Nucleus accumbens (tissue), 56 donors: Measurements from ENCODE around the gene PNMA8A.
"Not testable (repeated sequence)": the region's sequence is repeated elsewhere in the genome, so short reads cannot be mapped to it uniquely, and the experiment has no call there.

Experiments
- DNase-seq, 56 donors: peaks; one replicate each; lab custom pipeline; 2025; lab: John Stamatoyannopoulos, UW

Gene PNMA8A

DNA sequence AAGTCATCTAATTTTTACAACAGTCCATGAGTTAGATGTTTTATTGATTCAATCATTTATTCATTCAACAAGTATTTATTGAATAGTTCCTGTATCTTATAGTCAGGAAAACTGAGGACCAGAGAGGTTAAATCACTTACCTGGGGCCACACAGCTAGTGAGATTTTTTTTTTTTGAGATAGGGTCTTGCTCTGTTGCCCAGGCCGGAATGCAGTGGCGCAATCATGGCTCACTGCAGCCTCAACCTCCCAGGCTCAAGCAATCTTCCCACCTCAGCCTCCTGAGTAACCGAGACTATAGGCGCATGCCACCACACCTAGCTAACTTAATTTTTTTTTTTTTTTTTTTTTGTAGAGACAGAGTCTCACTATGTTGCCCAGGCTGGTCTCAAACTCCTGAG is 35.7 kb downstream of the PNMA8A start:
- not testable (repeated sequence) for DNase-seq

DNA sequence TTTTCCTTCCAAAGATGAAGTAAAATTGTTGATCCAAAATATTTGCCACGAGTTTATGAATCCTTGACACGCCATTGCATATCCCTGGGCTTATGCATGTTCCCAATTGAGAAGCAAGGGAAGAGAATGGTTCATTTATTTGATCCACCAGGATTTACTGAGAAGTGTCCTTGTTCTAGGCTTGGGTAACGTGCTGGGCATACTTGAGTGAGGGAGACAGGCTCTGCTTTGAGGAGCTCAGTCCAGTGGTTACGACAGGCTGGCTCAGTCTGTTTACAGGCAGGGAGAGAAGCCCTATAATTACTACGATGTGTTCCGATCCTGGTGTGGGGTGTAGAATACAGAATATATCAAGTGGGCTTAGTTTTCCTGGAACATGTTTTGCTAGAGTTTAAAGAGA is 36.4 kb downstream of the PNMA8A start:
- peak in 47 of 56 donors; percentile 10 to 91 (median 56) for DNase-seq

DNA sequence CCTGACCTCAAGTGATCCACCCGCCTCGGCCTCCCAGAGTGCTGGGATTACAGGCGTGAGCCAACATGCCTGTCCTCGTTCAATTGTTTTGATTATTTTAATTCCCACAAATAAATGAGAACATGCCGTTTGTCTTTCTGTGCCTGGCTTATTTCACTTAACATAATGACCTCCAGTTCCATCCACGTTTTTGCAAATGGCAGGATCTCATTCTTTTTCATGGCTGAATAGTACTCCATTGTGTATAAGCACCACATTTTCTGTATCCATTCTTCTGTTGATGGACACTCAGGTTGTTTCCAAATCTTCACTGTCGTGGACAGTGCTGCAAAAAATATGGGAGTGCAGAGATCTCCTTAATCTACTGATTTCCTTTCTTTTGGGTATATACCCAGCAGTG is 37.9 kb downstream of the PNMA8A start:
- DNase-seq = not testable (repeated sequence)

DNA sequence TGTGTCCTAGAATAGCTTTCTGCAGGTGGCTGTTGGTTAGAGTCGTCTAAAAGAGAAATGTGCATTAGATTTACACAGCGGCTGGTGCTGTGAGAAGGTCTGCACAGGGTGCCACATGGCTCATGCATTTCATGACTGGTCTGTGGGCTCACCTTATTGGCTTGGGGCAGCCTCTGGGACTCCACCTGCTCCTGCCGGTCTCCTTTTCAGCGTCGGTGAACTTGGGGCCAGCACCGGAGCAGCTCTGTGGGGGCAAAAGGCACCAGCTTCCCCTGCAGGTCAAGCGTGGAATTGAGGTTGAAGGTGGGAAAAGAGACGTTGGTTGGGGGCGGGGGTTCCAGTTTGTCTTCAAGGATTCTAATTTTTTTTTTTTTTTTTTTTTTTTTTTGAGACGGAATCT is 39.5 kb downstream of the PNMA8A start:
- DNase-seq = no peak

DNA sequence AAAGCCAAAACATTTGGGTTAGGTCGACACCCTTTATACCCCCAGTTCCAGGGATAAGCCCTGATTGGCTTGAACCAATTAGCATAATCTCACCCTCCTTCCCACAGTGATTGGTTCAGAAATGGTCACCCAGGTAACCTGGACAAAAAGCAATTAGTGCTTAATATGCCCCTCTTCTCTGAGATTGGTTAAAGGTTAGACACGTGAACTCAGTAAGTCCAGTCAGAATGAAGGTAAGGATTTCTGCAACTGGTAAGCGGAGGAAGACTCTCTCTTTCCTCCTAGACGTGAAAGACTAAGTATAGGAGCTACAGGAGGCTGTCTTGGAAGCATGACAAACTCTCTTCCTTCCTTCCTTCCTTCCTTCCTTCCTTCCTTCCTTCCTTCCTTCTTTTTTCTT is 41.4 kb downstream of the PNMA8A start:
- DNase-seq = no peak

DNA sequence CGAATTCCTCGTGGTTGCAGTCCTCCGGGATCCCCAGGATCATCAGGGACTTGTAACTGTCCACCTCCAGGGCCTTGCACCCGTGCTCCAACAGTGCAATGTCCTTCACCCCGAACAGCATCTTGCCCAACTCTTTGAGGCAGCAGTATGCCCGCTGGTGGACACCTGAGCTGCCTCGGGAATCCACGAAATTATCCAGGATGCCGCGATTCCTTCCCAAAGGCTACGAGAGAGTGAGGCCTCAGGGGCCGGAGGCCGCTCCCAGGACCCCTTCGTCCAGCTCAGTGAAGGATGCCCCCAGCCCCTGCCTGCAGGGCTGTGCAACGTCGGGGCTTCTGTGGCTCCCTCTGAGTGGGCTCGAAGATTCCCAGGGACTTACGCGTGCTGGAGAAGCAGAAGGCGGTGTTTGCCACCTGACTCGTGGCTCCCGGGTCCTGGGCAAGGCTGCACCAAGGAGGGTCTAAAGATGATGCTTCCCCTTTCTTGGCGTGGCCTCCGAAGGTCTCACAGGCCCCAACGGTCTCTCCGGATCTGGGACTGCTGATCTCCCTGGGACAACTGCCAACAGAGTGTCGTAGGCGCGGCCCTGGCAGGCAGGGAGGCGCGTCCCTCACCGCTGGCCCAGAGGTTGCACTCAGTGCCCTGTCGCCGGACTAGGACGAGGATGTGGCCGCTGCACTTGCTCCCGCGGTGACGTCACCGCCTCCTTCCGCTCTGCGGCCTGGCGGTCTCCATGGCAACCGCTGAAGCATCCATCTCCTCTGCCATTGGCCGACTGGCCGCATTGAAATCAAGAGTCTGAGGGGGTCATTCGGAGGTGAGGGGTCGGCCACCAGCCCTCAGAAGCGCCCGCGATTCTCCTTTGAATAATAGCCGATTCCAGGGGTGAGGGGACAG is 42.9 kb downstream of the PNMA8A start, which contains the start of gene PNMA8C:
Gene PNMA8C, minus strand, starts transcription at position 698 of the 897 bp plus-strand sequence. Its CDS starts 577 bp downstream, at position 121.
- DNase-seq = peak in 55 of 56 donors; percentile 29 to 92 (median 75)

DNA sequence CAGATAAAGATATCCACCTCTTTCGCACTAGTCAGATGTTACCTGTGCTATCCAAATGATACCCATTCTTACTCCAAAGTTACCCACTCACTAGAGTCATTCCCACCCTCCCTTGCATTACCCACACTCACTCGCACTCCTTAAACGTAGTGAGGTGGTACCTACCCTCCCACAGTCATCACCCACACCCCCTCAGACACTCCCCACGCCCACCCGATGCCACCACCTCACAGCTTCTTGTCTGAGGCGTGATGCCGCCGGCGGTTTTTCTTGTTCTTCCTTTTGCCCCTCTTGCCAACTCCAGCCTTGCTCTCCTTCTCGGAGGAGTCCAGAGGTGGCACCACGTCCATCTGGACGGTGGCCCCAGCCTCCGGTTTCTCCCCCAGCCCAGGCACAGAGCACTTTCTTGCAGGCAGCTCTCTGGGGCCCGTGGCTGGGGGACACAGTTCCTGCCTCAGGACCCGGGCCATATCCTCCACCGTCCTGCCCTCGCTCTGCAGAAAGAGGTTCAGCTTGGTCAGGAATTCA is 43.8 kb downstream of the PNMA8A start:
- DNase-seq = peak in 6 of 56 donors; percentile 8 to 43 (median 26)

DNA sequence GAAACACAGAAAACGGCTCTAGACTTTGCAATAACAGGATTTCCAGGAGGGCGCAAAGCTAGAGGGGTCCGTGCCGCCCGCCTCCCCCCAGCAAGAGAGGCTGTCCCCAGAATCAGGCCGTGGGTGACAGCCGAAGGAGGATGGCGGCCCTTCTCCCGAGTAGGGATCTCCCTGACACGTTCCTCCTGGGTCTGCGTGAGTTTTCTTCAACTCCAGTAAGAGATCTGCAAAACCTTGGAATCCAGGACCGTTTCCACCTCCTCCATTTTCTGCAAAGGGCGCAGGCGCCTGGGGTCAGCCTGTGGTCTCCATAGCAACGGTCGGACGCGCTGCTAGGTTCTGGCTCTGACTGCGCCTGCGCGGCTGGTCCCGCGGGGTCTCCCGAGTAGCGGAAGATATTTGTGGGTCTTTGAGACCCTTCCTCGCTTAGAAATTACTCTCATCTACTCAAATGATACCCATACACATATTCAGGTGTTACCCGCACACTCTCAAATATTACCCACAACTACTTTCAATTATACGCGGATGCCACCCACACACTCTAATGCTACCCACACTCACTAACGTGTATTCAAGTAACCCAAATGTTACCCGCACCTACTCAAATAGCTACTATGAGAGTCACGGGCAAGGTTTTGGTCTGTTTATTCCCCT is 44.7 kb downstream of the PNMA8A start:
- peak in 55 of 56 donors; percentile 6 to 88 (median 68) for DNase-seq

DNA sequence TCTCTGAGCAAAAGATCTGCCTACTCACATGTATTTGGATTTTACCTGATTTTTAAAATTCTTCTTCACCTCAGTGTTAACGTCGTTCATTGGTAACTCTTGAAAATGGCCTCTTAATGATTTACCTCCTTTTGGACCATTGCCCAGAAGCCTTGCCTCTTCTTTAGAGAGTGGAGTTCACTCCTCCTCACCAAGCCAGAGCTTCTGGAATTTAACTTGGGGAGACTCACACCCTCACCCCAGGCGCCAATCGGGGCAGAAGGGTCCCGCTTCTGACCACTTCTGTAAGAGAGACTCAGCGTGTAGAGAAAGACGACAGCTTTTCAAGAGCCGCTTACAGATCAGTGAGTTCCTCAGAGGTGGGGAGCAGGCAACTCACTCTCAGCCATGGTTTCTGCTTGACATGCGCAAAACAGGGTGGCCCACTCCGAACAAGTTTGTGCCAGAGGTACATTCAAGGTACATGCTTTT is 45.3 kb downstream of the PNMA8A start:
- peak in 13 of 56 donors; percentile 21 to 63 (median 53) for DNase-seq

DNA sequence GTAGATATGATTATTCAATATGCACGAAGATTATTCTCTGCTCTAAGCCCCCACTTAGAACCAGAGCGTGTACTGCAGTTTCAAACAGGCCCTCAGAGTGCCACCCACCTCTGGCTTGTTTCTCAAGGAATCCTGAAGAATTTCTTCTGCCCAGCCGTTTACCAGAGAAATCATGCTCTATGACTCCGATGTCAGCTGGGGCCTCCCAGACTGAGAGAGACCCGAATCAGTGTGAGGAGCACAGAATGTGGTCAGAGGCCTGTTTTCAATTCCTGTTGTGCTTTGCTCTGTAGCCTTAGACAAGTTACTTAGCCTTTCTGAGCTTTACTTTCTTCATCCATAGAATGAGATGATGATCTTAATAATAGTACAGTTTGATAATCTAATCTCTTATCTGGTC is 48.2 kb downstream of the PNMA8A start:
- DNase-seq = no peak

DNA sequence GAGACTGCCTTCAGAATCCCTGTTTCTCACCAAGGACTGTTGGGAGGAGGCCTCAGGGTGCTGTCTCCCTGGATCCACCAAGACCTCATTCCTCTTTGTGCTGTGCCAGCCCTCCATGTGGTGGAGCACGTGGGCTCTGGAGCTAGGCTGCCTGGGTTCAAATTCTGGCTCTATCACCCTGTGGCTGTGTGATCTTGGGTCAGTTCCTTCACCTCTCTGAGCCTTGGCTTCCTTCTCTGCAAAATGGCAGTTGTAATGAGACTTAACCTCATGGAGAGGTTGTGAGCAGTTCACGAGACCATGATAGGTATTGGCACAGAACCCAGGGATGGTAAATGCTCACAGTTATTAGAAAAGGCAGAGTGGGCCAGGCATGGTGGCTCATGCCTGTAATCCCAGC is 49.0 kb downstream of the PNMA8A start:
- DNase-seq = no peak

DNA sequence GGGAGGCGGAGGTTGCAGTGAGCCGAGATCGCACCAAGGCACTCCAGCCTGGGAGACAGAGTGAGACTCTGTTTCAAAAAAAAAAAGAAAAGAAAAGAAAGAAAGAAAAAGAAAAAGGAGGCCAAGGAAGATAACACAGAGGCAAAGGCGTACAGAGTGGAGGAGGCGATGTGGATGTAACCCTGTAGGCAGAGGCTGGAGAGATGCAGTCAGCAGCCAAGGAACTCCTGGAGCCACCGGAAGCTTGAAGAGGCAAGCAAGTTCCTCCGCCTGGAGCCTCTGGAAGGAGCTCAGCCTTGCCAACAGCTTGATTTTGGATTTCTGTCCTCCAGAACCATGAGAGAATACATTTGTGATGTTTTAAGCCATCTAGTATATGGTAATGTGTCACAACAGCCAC is 51.3 kb downstream of the PNMA8A start:
- no peak for DNase-seq
